OCI-LY1 (cell line): ENCODE measurements around the gene SIX4.

Experiments used
- H2AFZ ChIP-seq: fragments of 200-600 bp; sonication (generic), shearing (Covaris generic); 2 replicates; pipeline ENCODE4 v1.6.0; 2014; ENCODE audit warnings: antibody characterized with exemption, mild to moderate bottlenecking, low read length
- H3F3A ChIP-seq: fragments of 200-600 bp; sonication (generic), shearing (Covaris generic); 2 replicates; pipeline ENCODE4 v1.6.0; 2014; ENCODE audit warnings: mild to moderate bottlenecking, antibody characterized with exemption, low read length, moderate library complexity; ENCODE audit not compliant: insufficient read depth
- H3K27ac ChIP-seq: fragments of 200-600 bp; sonication (generic); 2 replicates; pipeline ENCODE4 v1.5.1; 2014; ENCODE audit warnings: low read length, mixed run types, mild to moderate bottlenecking, low read depth; ENCODE audit not compliant: poor library complexity, severe bottlenecking
- H3K27me3 ChIP-seq: fragments of 200-600 bp; sonication (generic); 2 replicates; pipeline ENCODE4 v1.6.0; 2014; ENCODE audit warnings: antibody characterized with exemption, mild to moderate bottlenecking, low read length, moderate library complexity; ENCODE audit not compliant: insufficient read depth
- H3K36me3 ChIP-seq: fragments of 200-600 bp; sonication (generic); 2 replicates; pipeline ENCODE4 v1.6.1; 2014; ENCODE audit warnings: mild to moderate bottlenecking, antibody characterized with exemption, low read length, moderate library complexity, mixed read lengths; ENCODE audit not compliant: insufficient read depth
- H3K4me1 ChIP-seq: fragments of 200-600 bp; sonication (generic); 2 replicates; pipeline ENCODE4 v1.5.1; 2014; ENCODE audit warnings: mild to moderate bottlenecking, low read length, moderate library complexity; ENCODE audit not compliant: insufficient read depth, severe bottlenecking
- H3K4me2 ChIP-seq: fragments of 200-600 bp; sonication (generic), shearing (Covaris generic); 2 replicates; pipeline ENCODE4 v1.6.1; 2014; ENCODE audit warnings: low read length
- H3K4me3 ChIP-seq: fragments of 200-600 bp; sonication (generic); 2 replicates; pipeline ENCODE4 v1.5.1; 2014; ENCODE audit warnings: low read length, low read depth, mild to moderate bottlenecking, mixed read lengths; ENCODE audit not compliant: poor library complexity, severe bottlenecking
- H3K79me2 ChIP-seq: fragments of 200-600 bp; shearing (Covaris generic); 2 replicates; pipeline ENCODE4 v1.6.1; 2016; ENCODE audit warnings: mixed run types, low read length, mixed read lengths; ENCODE audit not compliant: insufficient read depth
- H3K9ac ChIP-seq: fragments of 200-600 bp; sonication (generic), shearing (Covaris generic); 2 replicates; pipeline ENCODE4 v1.6.1; 2014; ENCODE audit warnings: mild to moderate bottlenecking, low read length, mixed read lengths
- H3K9me2 ChIP-seq: fragments of 200-600 bp; sonication (generic), shearing (Covaris generic); 2 replicates; pipeline ENCODE4 v1.6.1; 2014; ENCODE audit warnings: low read depth, mild to moderate bottlenecking, low read length, mixed read lengths
- H3K9me3 ChIP-seq: fragments of 200-600 bp; shearing (Covaris generic); 2 replicates; pipeline ENCODE4 v1.6.1; 2014; ENCODE audit warnings: low read length, mixed read lengths
- H4K20me1 ChIP-seq: fragments of 200-600 bp; sonication (generic), shearing (Covaris generic); 2 replicates; pipeline ENCODE4 v1.6.0; 2016; ENCODE audit warnings: mild to moderate bottlenecking, low read length; ENCODE audit not compliant: insufficient read depth
- EZH2 ChIP-seq: fragments of 200-600 bp; sonication (generic), shearing (Covaris generic); IDR thresholded peaks from 2 replicates; pipeline ENCODE4 v1.8.0; 2017; ENCODE audit warnings: borderline replicate concordance, mixed run types, mild to moderate bottlenecking, antibody characterized with exemption, low read length, moderate library complexity, mixed read lengths
- TF ChIP-seq, protein P1 (sequence below): fragments of 200-600 bp; sonication (generic), shearing (Covaris generic); IDR thresholded peaks from 2 replicates; pipeline ENCODE4 v1.5.1; 2017; ENCODE audit warnings: mild to moderate bottlenecking, antibody characterized with exemption, low read length, moderate library complexity, mixed read lengths

Gene SIX4

GRCh38 chr14:60710494-60710893 is 13.7 kb downstream of the SIX4 start:
- H3K79me2 ChIP-seq = no peaks in the 10 kb centered on the region
- H3K4me2 ChIP-seq = no peak overlapping the region
- no peaks in the 10 kb centered on the region for H3K9me3 ChIP-seq
- no peaks in the 10 kb centered on the region for H3K4me1 ChIP-seq
- no peaks in the 10 kb centered on the region for H4K20me1 ChIP-seq
- H3K9ac ChIP-seq = no peak overlapping the region
- H3F3A ChIP-seq = no peaks in the 10 kb centered on the region
- no peak overlapping the region for H3K4me3 ChIP-seq
- H3K9me2 ChIP-seq = no peaks in the 10 kb centered on the region
- H3K36me3 ChIP-seq = no peaks in the 10 kb centered on the region
- TF ChIP-seq, protein P1, sequence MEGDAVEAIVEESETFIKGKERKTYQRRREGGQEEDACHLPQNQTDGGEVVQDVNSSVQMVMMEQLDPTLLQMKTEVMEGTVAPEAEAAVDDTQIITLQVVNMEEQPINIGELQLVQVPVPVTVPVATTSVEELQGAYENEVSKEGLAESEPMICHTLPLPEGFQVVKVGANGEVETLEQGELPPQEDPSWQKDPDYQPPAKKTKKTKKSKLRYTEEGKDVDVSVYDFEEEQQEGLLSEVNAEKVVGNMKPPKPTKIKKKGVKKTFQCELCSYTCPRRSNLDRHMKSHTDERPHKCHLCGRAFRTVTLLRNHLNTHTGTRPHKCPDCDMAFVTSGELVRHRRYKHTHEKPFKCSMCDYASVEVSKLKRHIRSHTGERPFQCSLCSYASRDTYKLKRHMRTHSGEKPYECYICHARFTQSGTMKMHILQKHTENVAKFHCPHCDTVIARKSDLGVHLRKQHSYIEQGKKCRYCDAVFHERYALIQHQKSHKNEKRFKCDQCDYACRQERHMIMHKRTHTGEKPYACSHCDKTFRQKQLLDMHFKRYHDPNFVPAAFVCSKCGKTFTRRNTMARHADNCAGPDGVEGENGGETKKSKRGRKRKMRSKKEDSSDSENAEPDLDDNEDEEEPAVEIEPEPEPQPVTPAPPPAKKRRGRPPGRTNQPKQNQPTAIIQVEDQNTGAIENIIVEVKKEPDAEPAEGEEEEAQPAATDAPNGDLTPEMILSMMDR = no peak
- no peak for TF ChIP-seq EZH2
- no peaks in the 10 kb centered on the region for H3K27me3 ChIP-seq
- no peak overlapping the region for H3K27ac ChIP-seq
- no peak overlapping the region for H2AFZ ChIP-seq

GRCh38 chr14:60707858-60708257 is 16.3 kb downstream of the SIX4 start:
- Histone ChIP-seq H3K4me3 (no peak overlapping the region), H3K4me2 (no peak overlapping the region)

DNA sequence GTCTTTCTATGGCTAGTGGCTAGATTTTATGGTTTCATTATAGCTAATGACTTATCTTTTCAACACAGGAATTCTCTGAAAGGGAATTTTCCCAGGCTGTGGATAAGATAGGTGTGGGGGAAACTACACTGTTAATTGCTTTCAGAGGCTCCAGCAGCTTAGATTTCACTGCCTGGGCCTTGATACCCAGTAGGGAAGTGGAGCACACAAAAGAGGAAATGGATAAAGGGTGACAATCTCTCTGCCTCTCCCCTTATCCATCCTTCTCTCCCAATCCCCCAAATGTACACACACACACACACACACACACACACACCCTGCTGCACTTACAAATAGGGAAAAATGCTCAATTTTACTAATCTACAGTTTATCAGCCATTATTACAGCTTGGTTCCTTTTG is 19.1 kb downstream of the SIX4 start:
- Histone ChIP-seq H3K9me2 (no peaks in the 10 kb centered on the region), H3K27ac (no peak overlapping the region), H3K27me3 (no peaks in the 10 kb centered on the region; the same call in 1 of the 2 replicates), H3K36me3 (no peaks in the 10 kb centered on the region), H3K9me3 (peaks cover 5% of the 10 kb centered on the region; the same call in 1 of the 2 replicates), H4K20me1 (no peaks in the 10 kb centered on the region), H3K4me2 (no peak overlapping the region), H3K4me3 (no peak overlapping the region), H3F3A (no peaks in the 10 kb centered on the region), H3K4me1 (no peaks in the 10 kb centered on the region), H2AFZ (no peak overlapping the region), H3K9ac (no peak overlapping the region), H3K79me2 (no peaks in the 10 kb centered on the region)
- TF ChIP-seq EZH2 = no peak
- TF ChIP-seq, protein P1 = no peak

More at GRCh38 chr14:60707858-60708257, 16.3 kb downstream of the SIX4 start:
- H3K9ac ChIP-seq = no peak overlapping the region
- H2AFZ ChIP-seq = no peak overlapping the region
- H3K27ac ChIP-seq = no peak overlapping the region
- no peaks in the 10 kb centered on the region for H3K27me3 ChIP-seq
- TF ChIP-seq, protein P1 = no peak
- no peak for TF ChIP-seq EZH2
- H3K9me2 ChIP-seq = no peaks in the 10 kb centered on the region
- H3F3A ChIP-seq = no peaks in the 10 kb centered on the region
- no peaks in the 10 kb centered on the region for H3K4me1 ChIP-seq
- H3K9me3 ChIP-seq = no peaks in the 10 kb centered on the region
- H4K20me1 ChIP-seq = no peaks in the 10 kb centered on the region
- H3K36me3 ChIP-seq = no peaks in the 10 kb centered on the region
- no peaks in the 10 kb centered on the region for H3K79me2 ChIP-seq
